ENCODE results near the gene MLH3.

Gene MLH3

DNA sequence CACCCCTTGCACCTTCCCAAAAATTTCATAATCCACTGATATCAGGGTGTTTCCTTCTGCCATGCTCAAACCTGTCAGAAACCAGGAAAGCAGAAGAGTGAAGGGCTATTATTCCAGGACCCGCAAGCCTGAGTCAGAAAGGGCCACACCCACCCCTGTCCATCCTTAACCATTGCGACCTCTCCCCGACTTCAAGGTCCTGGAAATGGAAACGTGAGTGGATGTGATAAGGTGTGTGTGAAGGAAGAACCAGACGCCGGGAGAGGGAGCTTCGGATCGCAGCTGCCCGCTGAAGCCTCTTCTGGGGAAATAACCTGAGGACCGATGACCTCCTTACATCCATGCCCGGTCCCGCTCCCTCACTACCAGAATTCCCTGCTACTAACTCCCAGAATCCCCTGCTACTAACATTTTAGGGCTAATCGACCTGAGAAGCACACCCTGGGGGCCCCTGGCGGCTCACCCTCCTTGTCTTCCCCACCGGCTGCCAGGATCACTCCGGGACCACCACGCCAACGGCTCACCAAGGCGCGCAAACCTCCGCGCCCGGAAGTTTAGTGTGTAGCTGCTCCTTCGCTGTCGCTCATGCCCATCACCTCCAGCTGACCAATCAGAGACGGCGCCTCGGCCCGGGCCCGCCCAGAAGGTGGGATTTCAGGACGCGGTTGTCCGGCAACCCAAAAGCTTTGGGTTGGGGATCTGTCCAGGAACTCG, 12.4 kb upstream of the MLH3 start, which contains the start of gene ACYP1:
Gene ACYP1 (minus strand): TSS at position 534 of the 714 bp plus-strand sequence. CDS start 471 bp downstream, at position 63.
- no peak within 1 kb of the TSS for H2BK15ac ChIP-seq (ENCODE audit: low read length)
- no peak within 1 kb of the TSS for H3K4ac ChIP-seq (ENCODE audit: low read length)
- H3K4me1 ChIP-seq (ENCODE audit: control insufficient read depth in 2 of 2, insufficient read depth in 1 of 2, low read depth in 1 of 2, low read length in 2 of 2): peaks cover 7 to 11% of the 10 kb centered on the region in 2 donors
- H2BK12ac ChIP-seq (ENCODE audit: low read length): no peak within 1 kb of the TSS
- H4K91ac ChIP-seq (ENCODE audit: low read depth, low read length, poor library complexity): no peak within 1 kb of the TSS
- H2BK5ac ChIP-seq (ENCODE audit: low read length): no peak within 1 kb of the TSS
- H2AFZ ChIP-seq (ENCODE audit: low read length): peak within 1 kb of the TSS; percentile 94
- H3K4me3 ChIP-seq (ENCODE audit: low read length in 2 of 2): peak within 1 kb of the TSS; percentile 85 to 88
- peak within 1 kb of the TSS; percentile 68 for H3K18ac ChIP-seq (ENCODE audit: low read length)
- H3K9ac ChIP-seq (ENCODE audit: low read depth, low read length, poor library complexity): peak within 1 kb of the TSS; percentile 82
- DNase-seq (ENCODE audit: low spot score): peak; percentile 90
- no peak within 1 kb of the TSS for H4K8ac ChIP-seq (ENCODE audit: low read depth, low read length)
- no CpG with 5 or more reads among the region's 34 CpGs for WGBS, 2 donors (ENCODE audit: extremely low coverage in 2 of 2, insufficient read length in 2 of 2, insufficient replicate concordance in 1 of 2)
- peaks cover 0 to 23% of the 10 kb centered on the region in 2 donors for H3K9me3 ChIP-seq (replicated peaks in 1 of 2; ENCODE audit: control insufficient read depth in 2 of 2, insufficient read depth in 1 of 2, low read depth in 1 of 2, low read length in 2 of 2)
- H3K23ac ChIP-seq (ENCODE audit: low read depth, low read length, poor library complexity): no peak within 1 kb of the TSS
- no peak within 1 kb of the TSS for H2BK120ac ChIP-seq (ENCODE audit: low read depth, low read length)
- peak within 1 kb of the TSS; percentile 80 for H3K4me2 ChIP-seq (ENCODE audit: insufficient read depth, low read length, poor library complexity, severe bottlenecking)
- H3K36me3 ChIP-seq (replicated peaks in 1 of 2; ENCODE audit: control insufficient read depth in 2 of 2, insufficient read depth in 2 of 2, low read length in 2 of 2): peaks cover 0 to 29% of the 10 kb centered on the region in 2 donors
- H3K14ac ChIP-seq (ENCODE audit: low read length): no peak within 1 kb of the TSS
- H3K27me3 ChIP-seq (ENCODE audit: control insufficient read depth in 3 of 3, insufficient read depth in 3 of 3, low read depth in 1 of 3, low read length in 3 of 3): peaks cover 0 to 5% (median 0%) of the 10 kb centered on the region in 3 experiments
- H3K27ac ChIP-seq (replicated peaks; ENCODE audit: low read length): no peak within 1 kb of the TSS
- H3K79me1 ChIP-seq (ENCODE audit: low read depth, low read length): peaks cover 6% of the 10 kb centered on the region
- no peak within 1 kb of the TSS for H2AK5ac ChIP-seq (ENCODE audit: low read depth, low read length)

DNA sequence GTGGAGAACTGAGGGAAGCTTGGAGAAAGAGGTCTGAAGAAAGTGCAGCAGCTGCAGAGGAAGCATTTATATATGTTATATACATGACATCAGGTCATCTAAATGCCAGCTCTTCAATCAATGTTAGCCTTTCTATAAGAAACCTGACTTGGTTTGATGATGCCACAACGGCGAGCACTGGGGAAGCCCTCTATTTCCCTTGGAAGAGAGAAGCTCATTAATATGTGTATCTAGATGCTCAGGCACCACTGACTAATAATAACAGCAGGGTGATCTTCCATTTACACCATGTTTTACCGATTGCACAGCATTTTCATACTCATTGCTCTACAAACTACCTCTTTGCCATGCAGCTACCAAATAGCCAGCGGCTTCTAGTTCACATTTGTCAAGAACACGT, 11.7 kb upstream of the MLH3 start:
- peak overlapping the region; percentile 85 to 88 for H3K4me3 ChIP-seq (ENCODE audit: low read length in 2 of 2)
- H3K23ac ChIP-seq (ENCODE audit: low read depth, low read length, poor library complexity): no peak overlapping the region
- H3K14ac ChIP-seq (ENCODE audit: low read length): no peak overlapping the region
- H2AK5ac ChIP-seq (ENCODE audit: low read depth, low read length): no peak overlapping the region
- peak overlapping the region; percentile 94 for H2AFZ ChIP-seq (ENCODE audit: low read length)
- H3K4ac ChIP-seq (ENCODE audit: low read length): no peak overlapping the region
- H3K4me2 ChIP-seq (ENCODE audit: insufficient read depth, low read length, poor library complexity, severe bottlenecking): peak overlapping the region; percentile 80
- H3K27ac ChIP-seq (replicated peaks; ENCODE audit: low read length): no peak overlapping the region
- peaks cover 0 to 30% of the 10 kb centered on the region in 2 donors for H3K36me3 ChIP-seq (replicated peaks in 1 of 2; ENCODE audit: control insufficient read depth in 2 of 2, insufficient read depth in 2 of 2, low read length in 2 of 2)
- WGBS, 2 donors (ENCODE audit: extremely low coverage in 2 of 2, insufficient read length in 2 of 2, insufficient replicate concordance in 1 of 2): no CpG with 5 or more reads among the region's 5 CpGs
- peak overlapping the region; percentile 78 for H3K9ac ChIP-seq (ENCODE audit: low read depth, low read length, poor library complexity)
- no peak overlapping the region for H3K18ac ChIP-seq (ENCODE audit: low read length)
- H4K91ac ChIP-seq (ENCODE audit: low read depth, low read length, poor library complexity): no peak overlapping the region
- H3K9me3 ChIP-seq (replicated peaks in 1 of 2; ENCODE audit: control insufficient read depth in 2 of 2, insufficient read depth in 1 of 2, low read depth in 1 of 2, low read length in 2 of 2): peaks cover 0 to 24% of the 10 kb centered on the region in 2 donors
- H3K79me1 ChIP-seq (ENCODE audit: low read depth, low read length): peaks cover 6% of the 10 kb centered on the region
- DNase-seq (ENCODE audit: low spot score): no peak
- no peak overlapping the region for H2BK12ac ChIP-seq (ENCODE audit: low read length)
- H3K4me1 ChIP-seq (ENCODE audit: control insufficient read depth in 2 of 2, insufficient read depth in 1 of 2, low read depth in 1 of 2, low read length in 2 of 2): peaks cover 5 to 9% of the 10 kb centered on the region in 2 donors
- peaks cover 0 to 2% (median 0%) of the 10 kb centered on the region in 3 experiments for H3K27me3 ChIP-seq (ENCODE audit: control insufficient read depth in 3 of 3, insufficient read depth in 3 of 3, low read depth in 1 of 3, low read length in 3 of 3)
- H2BK15ac ChIP-seq (ENCODE audit: low read length): no peak overlapping the region
- no peak overlapping the region for H2BK5ac ChIP-seq (ENCODE audit: low read length)
- no peak overlapping the region for H2BK120ac ChIP-seq (ENCODE audit: low read depth, low read length)
- H4K8ac ChIP-seq (ENCODE audit: low read depth, low read length): no peak overlapping the region

DNA sequence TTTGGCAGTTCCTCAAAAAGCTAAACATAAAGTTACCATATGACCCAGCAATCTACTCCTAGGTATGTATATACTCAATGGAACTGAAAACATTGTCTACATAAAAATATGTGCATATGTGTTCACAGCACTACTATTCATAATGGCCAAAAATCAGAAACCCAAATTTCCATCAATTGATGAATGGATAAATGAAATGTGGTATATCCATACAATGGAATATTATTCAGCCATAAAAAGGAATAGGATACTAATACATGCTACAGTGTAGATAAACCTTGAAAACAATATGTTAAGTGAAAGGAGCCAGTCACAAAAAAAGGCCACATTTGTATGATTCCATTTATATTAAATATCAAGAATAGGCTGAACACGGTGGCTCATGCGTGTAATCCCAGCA, 9.2 kb upstream of the MLH3 start:
- H2BK5ac ChIP-seq (ENCODE audit: low read length): no peak overlapping the region
- no peak overlapping the region for H3K23ac ChIP-seq (ENCODE audit: low read depth, low read length, poor library complexity)
- H3K4me1 ChIP-seq (ENCODE audit: control insufficient read depth in 2 of 2, insufficient read depth in 1 of 2, low read depth in 1 of 2, low read length in 2 of 2): peaks cover 5 to 9% of the 10 kb centered on the region in 2 donors
- no peak overlapping the region for H4K8ac ChIP-seq (ENCODE audit: low read depth, low read length)
- no peak overlapping the region for H3K4me2 ChIP-seq (ENCODE audit: insufficient read depth, low read length, poor library complexity, severe bottlenecking)
- H3K79me1 ChIP-seq (ENCODE audit: low read depth, low read length): peaks cover 6% of the 10 kb centered on the region
- H3K9ac ChIP-seq (ENCODE audit: low read depth, low read length, poor library complexity): no peak overlapping the region
- H3K4ac ChIP-seq (ENCODE audit: low read length): no peak overlapping the region
- WGBS, 2 donors (ENCODE audit: extremely low coverage in 2 of 2, insufficient read length in 2 of 2, insufficient replicate concordance in 1 of 2): no CpG with 5 or more reads among the region's 2 CpGs
- peaks cover 0 to 39% of the 10 kb centered on the region in 2 donors for H3K9me3 ChIP-seq (replicated peaks in 1 of 2; ENCODE audit: control insufficient read depth in 2 of 2, insufficient read depth in 1 of 2, low read depth in 1 of 2, low read length in 2 of 2)
- no peak overlapping the region for H2BK15ac ChIP-seq (ENCODE audit: low read length)
- H3K14ac ChIP-seq (ENCODE audit: low read length): no peak overlapping the region
- H2BK12ac ChIP-seq (ENCODE audit: low read length): no peak overlapping the region
- H2BK120ac ChIP-seq (ENCODE audit: low read depth, low read length): no peak overlapping the region
- H3K27me3 ChIP-seq (ENCODE audit: control insufficient read depth in 3 of 3, insufficient read depth in 3 of 3, low read depth in 1 of 3, low read length in 3 of 3): no peaks in the 10 kb centered on the region
- H3K36me3 ChIP-seq (replicated peaks in 1 of 2; ENCODE audit: control insufficient read depth in 2 of 2, insufficient read depth in 2 of 2, low read length in 2 of 2): peaks cover 0 to 46% of the 10 kb centered on the region in 2 donors
- DNase-seq (ENCODE audit: low spot score): no peak
- no peak overlapping the region for H2AK5ac ChIP-seq (ENCODE audit: low read depth, low read length)
- no peak overlapping the region for H4K91ac ChIP-seq (ENCODE audit: low read depth, low read length, poor library complexity)
- no peak overlapping the region for H3K18ac ChIP-seq (ENCODE audit: low read length)
- no peak overlapping the region for H3K4me3 ChIP-seq (ENCODE audit: low read length in 2 of 2)
- H3K27ac ChIP-seq (replicated peaks; ENCODE audit: low read length): no peak overlapping the region
- H2AFZ ChIP-seq (ENCODE audit: low read length): no peak overlapping the region

DNA sequence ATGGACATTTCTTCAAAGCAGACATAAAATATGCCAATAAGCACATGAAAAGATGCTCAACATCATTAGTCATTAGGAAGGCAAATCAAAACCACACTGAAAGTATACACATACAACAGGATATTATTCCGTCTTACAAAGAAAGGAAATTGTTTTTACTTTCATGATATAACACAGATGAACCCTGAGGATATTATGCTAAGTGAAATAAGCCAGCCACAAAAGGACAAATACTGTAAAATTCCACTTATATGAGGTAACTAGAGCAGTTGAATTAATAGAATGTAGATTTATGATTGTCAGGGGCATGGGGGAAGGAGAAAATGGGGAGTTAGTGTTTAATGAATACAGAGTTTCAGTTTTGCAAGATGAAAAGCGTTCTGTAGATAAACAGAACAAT, 8.4 kb upstream of the MLH3 start:
- Histone ChIP-seq H2BK15ac (ENCODE audit: low read length) (no peak overlapping the region), H3K18ac (ENCODE audit: low read length) (no peak overlapping the region), H2AFZ (ENCODE audit: low read length) (no peak overlapping the region), H3K14ac (ENCODE audit: low read length) (no peak overlapping the region), H2BK5ac (ENCODE audit: low read length) (no peak overlapping the region), H3K4me3 (ENCODE audit: low read length in 2 of 2) (no peak overlapping the region), H3K4me1 (ENCODE audit: control insufficient read depth in 2 of 2, insufficient read depth in 1 of 2, low read depth in 1 of 2, low read length in 2 of 2) (peaks cover 5 to 9% of the 10 kb centered on the region in 2 donors), H2BK12ac (ENCODE audit: low read length) (no peak overlapping the region), H3K9me3 (replicated peaks in 1 of 2; ENCODE audit: control insufficient read depth in 2 of 2, insufficient read depth in 1 of 2, low read depth in 1 of 2, low read length in 2 of 2) (peaks cover 0 to 39% of the 10 kb centered on the region in 2 donors), H3K27ac (replicated peaks; ENCODE audit: low read length) (no peak overlapping the region), H3K79me1 (ENCODE audit: low read depth, low read length) (peaks cover 6% of the 10 kb centered on the region), H3K27me3 (ENCODE audit: control insufficient read depth in 3 of 3, insufficient read depth in 3 of 3, low read depth in 1 of 3, low read length in 3 of 3) (no peaks in the 10 kb centered on the region), H2BK120ac (ENCODE audit: low read depth, low read length) (no peak overlapping the region), H2AK5ac (ENCODE audit: low read depth, low read length) (no peak overlapping the region), H3K4ac (ENCODE audit: low read length) (no peak overlapping the region), H4K91ac (ENCODE audit: low read depth, low read length, poor library complexity) (no peak overlapping the region), H3K9ac (ENCODE audit: low read depth, low read length, poor library complexity) (no peak overlapping the region), H4K8ac (ENCODE audit: low read depth, low read length) (no peak overlapping the region), H3K23ac (ENCODE audit: low read depth, low read length, poor library complexity) (no peak overlapping the region), H3K36me3 (replicated peaks in 1 of 2; ENCODE audit: control insufficient read depth in 2 of 2, insufficient read depth in 2 of 2, low read length in 2 of 2) (peaks cover 0 to 51% of the 10 kb centered on the region in 2 donors), H3K4me2 (ENCODE audit: insufficient read depth, low read length, poor library complexity, severe bottlenecking) (no peak overlapping the region)
- no peak for DNase-seq (ENCODE audit: low spot score)
- no CpG with 5 or more reads among the region's 2 CpGs for WGBS, 2 donors (ENCODE audit: extremely low coverage in 2 of 2, insufficient read length in 2 of 2, insufficient replicate concordance in 1 of 2)

Data from neuronal stem cell (in vitro differentiated cells).